Neural cell (in vitro differentiated cells): ENCODE measurements around the gene TGFBR3L. TPM values are rescaled to one million over a fixed set of nuclear protein-coding genes. Genes with fewer than 3 reads are reported as not detected.

ENCODE experiments used
- H2AFZ ChIP-seq: fragments of 200-600, 300-800 bp; sonication (generic), shearing (Covaris generic); 2 replicates; pipeline ENCODE4 v1.6.0; 2014; ENCODE audit warnings: low read depth, mild to moderate bottlenecking, antibody characterized with exemption, low read length, moderate library complexity
- H3F3A ChIP-seq: fragments of 200-600 bp; shearing (Covaris generic); 2 replicates; pipeline ENCODE4 v1.6.1; 2016; ENCODE audit warnings: mild to moderate bottlenecking, moderate library complexity, mixed read lengths, antibody characterized with exemption, low read length; ENCODE audit not compliant: insufficient read depth, poor library complexity, severe bottlenecking
- H3K27ac ChIP-seq: fragments of 200-600, 300-800 bp; sonication (generic), shearing (Covaris generic); 2 replicates; pipeline ENCODE4 v1.5.1; 2014; ENCODE audit warnings: mild to moderate bottlenecking, low read length, moderate library complexity
- H3K27me3 ChIP-seq: fragments of 300-800, 200-600 bp; sonication (generic), shearing (Covaris generic); 2 replicates; pipeline ENCODE4 v1.6.0; 2014; ENCODE audit warnings: mild to moderate bottlenecking, low read depth, low read length, moderate library complexity; ENCODE audit not compliant: insufficient read depth
- H3K36me3 ChIP-seq: fragments of 300-800, 200-600 bp; sonication (generic), shearing (Covaris generic); 2 replicates; pipeline ENCODE4 v1.5.1; 2014; ENCODE audit warnings: mild to moderate bottlenecking, antibody characterized with exemption, low read length, moderate library complexity; ENCODE audit not compliant: insufficient read depth
- H3K4me2 ChIP-seq: fragments of 300-800, 200-600 bp; sonication (generic), shearing (Covaris generic); 2 replicates; pipeline ENCODE4 v1.6.0; 2014; ENCODE audit warnings: mild to moderate bottlenecking, low read length
- H3K4me3 ChIP-seq: fragments of 300-800, 200-600 bp; sonication (generic), shearing (Covaris generic); 2 replicates; pipeline ENCODE4 v1.5.1; 2014; ENCODE audit warnings: mild to moderate bottlenecking, low read length, moderate library complexity
- H3K79me2 ChIP-seq: fragments of 200-600 bp; shearing (Covaris generic); replicated peaks from 2 replicates; pipeline ENCODE4 v1.6.0; 2014; ENCODE audit warnings: mild to moderate bottlenecking, low read length, moderate library complexity; ENCODE audit not compliant: insufficient read depth
- H3K9ac ChIP-seq: fragments of 300-800, 200-600 bp; sonication (generic), shearing (Covaris generic); 2 replicates; pipeline ENCODE4 v1.6.1; 2016; ENCODE audit warnings: mild to moderate bottlenecking, low read length, mixed read lengths
- H3K9me2 ChIP-seq: fragments of 200-600 bp; shearing (Covaris generic); 2 replicates; pipeline ENCODE4 v1.6.1; 2016; ENCODE audit warnings: mild to moderate bottlenecking, low read length, mixed read lengths; ENCODE audit not compliant: insufficient read depth
- H3K9me3 ChIP-seq: fragments of 200-600, 300-800 bp; sonication (generic), shearing (Covaris generic); 2 replicates; pipeline ENCODE4 v1.6.1; 2016; ENCODE audit warnings: mild to moderate bottlenecking, mixed run types, low read length, moderate library complexity, mixed read lengths
- H4K20me1 ChIP-seq: fragments of 200-600 bp; shearing (Covaris generic); 2 replicates; pipeline ENCODE4 v1.6.1; 2016; ENCODE audit warnings: mild to moderate bottlenecking, mixed run types; ENCODE audit not compliant: insufficient read depth
- CTCF ChIP-seq: fragments of 450-650 bp; IDR thresholded peaks from 2 replicates; pipeline ENCODE4 v1.5.1; 2014; ENCODE audit warnings: antibody characterized with exemption, mild to moderate bottlenecking, moderate library complexity; ENCODE audit not compliant: poor library complexity, severe bottlenecking
- EP300 ChIP-seq: fragments of 450-650 bp; conservative IDR thresholded peaks from 2 replicates; pipeline ENCODE4 v1.6.1; 2014; ENCODE audit warnings: antibody characterized with exemption, mild to moderate bottlenecking, moderate library complexity; ENCODE audit not compliant: poor library complexity, severe bottlenecking
- EZH2 ChIP-seq: fragments of 200-600, 300-800 bp; shearing (Covaris generic), sonication (generic); IDR thresholded peaks from 2 replicates; pipeline ENCODE4 v1.6.1; 2014; ENCODE audit warnings: antibody characterized with exemption, low read length, borderline replicate concordance, mild to moderate bottlenecking; ENCODE audit not compliant: insufficient read depth, poor library complexity, severe bottlenecking
- MXI1 ChIP-seq: fragments of 450-650 bp; conservative IDR thresholded peaks from 2 replicates; pipeline ENCODE4 v1.6.1; 2014; ENCODE audit warnings: antibody characterized with exemption, mild to moderate bottlenecking; ENCODE audit not compliant: poor library complexity, severe bottlenecking
- POLR2AphosphoS5 ChIP-seq: IDR thresholded peaks from 2 replicates; pipeline ENCODE4 v1.6.1; 2012
- RAD21 ChIP-seq: fragments of 450-650 bp; conservative IDR thresholded peaks from 2 replicates; pipeline ENCODE4 v1.6.1; 2014; ENCODE audit warnings: antibody characterized with exemption, mild to moderate bottlenecking, moderate library complexity
- REST ChIP-seq: IDR thresholded peaks from 2 replicates; pipeline ENCODE4 v1.6.1; 2012; ENCODE audit warnings: borderline replicate concordance
- SMC3 ChIP-seq: fragments of 450-650 bp; conservative IDR thresholded peaks from 2 replicates; pipeline ENCODE4 v1.6.1; 2014; ENCODE audit warnings: antibody characterized with exemption, mild to moderate bottlenecking, moderate library complexity; ENCODE audit not compliant: poor library complexity
- TAF1 ChIP-seq: IDR thresholded peaks from 2 replicates; pipeline ENCODE4 v1.6.1; 2012; ENCODE audit warnings: low read depth
- polyA plus RNA-seq: library from polyadenylated mRNA; depleted of rRNA; stranded (reverse); fragments of >200 nt; gene quantifications from 2 replicates; pipeline ENCODE4 v1.2.3, GENCODE V29; 2014

Gene TGFBR3L
- polyA plus RNA-seq, 1 donor from 2014 or later: not detected

GRCh38 chr19:7908742-7909461, 5.7 kb upstream of the TGFBR3L start:
- no peak for TF ChIP-seq MXI1
- no peak for TF ChIP-seq TAF1
- TF ChIP-seq POLR2AphosphoS5: no peak
- TF ChIP-seq CTCF: no peak
- TF ChIP-seq EP300: no peak
- no peak for TF ChIP-seq EZH2
- no peak for TF ChIP-seq SMC3
- TF ChIP-seq RAD21: no peak
- TF ChIP-seq REST: no peak
- no peak overlapping the region for H3K9ac ChIP-seq
- H3K9me3 ChIP-seq: no peaks in the 10 kb centered on the region
- H3K36me3 ChIP-seq: no peaks in the 10 kb centered on the region
- no peak overlapping the region for H3K4me3 ChIP-seq
- H4K20me1 ChIP-seq: no peaks in the 10 kb centered on the region
- no peak overlapping the region for H3K27ac ChIP-seq
- no peak overlapping the region for H3K4me2 ChIP-seq
- no peak overlapping the region for H2AFZ ChIP-seq
- H3K79me2 ChIP-seq: peaks cover 22% of the 10 kb centered on the region
- no peaks in the 10 kb centered on the region for H3K9me2 ChIP-seq
- no peaks in the 10 kb centered on the region for H3F3A ChIP-seq
- H3K27me3 ChIP-seq: no peaks in the 10 kb centered on the region

GRCh38 chr19:7909471-7910067, 5.1 kb upstream of the TGFBR3L start:
- Histone ChIP-seq H3K36me3 (no peaks in the 10 kb centered on the region), H4K20me1 (no peaks in the 10 kb centered on the region)

More at GRCh38 chr19:7909471-7910067, 5.1 kb upstream of the TGFBR3L start:
- Histone ChIP-seq H3K9ac (no peak overlapping the region), H3K4me3 (no peak overlapping the region), H3K4me2 (no peak overlapping the region), H3K9me2 (no peaks in the 10 kb centered on the region), H3K27me3 (peaks cover 6% of the 10 kb centered on the region), H3K27ac (no peak overlapping the region), H2AFZ (no peak overlapping the region), H3K79me2 (peaks cover 17% of the 10 kb centered on the region), H3F3A (no peaks in the 10 kb centered on the region), H3K9me3 (no peaks in the 10 kb centered on the region)
- TF ChIP-seq EP300: no peak
- TF ChIP-seq SMC3: no peak
- TF ChIP-seq MXI1: no peak
- TF ChIP-seq CTCF: no peak
- no peak for TF ChIP-seq RAD21
- no peak for TF ChIP-seq EZH2
- TF ChIP-seq TAF1: no peak
- TF ChIP-seq REST: no peak
- no peak for TF ChIP-seq POLR2AphosphoS5
